ENCODE data around the gene TCP11L1.
"Not testable (repeated sequence)": the region's sequence is repeated elsewhere in the genome, so short reads cannot be mapped to it uniquely, and the experiment has no call there.

The TCP11L1 gene

DNA sequence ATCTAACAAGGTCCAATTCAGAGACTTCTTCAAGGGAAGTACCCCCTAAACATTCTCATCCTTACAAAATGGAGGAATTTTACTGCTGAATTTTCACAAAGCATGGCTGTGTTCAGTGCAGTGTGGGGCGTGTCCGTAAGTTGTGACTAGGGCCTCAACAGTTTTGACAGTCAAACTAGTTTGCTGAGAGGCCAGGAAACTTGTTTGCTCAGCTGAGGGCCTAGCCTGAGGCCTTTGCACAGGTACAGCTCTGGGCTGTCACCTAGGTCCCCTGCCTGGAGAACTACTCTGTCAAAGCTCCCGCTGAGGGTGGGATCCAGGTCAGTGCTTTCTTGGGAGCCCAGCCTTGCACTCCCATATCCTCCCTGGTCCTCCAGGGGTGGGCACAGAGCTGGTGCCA, 27.9 kb downstream of the TCP11L1 start:
- DNase-seq (ENCODE audit: low spot score): no peak

DNA sequence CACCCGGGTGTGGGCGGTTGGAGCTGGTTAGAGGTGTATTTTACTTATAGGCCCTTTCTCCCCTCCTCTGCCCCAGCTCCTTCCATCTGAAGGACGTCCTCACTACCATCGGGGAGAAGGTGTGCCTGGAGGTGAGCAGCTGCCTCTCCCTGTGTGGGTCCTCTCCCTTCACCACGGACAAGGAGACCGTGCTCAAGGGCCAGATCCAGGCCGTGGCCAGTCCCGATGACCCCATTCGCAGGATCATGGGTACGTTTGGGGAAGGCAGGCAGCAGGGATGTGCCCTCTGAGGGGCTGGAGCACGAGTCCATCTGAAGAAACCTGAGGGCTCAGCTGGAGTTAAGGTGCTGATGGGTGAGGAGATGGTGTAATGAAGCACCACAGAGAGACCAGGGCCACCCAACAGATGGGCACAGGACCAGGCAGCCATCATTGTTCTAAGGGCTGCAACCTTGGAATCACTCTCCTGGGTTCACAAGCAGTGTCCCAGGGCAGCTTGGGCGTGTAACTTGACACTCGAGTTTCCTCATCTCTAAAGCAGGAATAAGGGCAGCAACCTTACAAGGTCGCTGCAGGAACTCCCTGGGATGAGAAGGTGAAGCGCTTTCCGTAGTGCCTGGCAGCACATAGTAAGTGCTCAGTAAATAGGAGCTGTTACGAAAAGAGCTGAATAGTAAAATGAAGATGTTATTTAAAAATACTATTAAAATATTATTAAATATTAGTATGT, 29.4 kb downstream of the TCP11L1 start:
- DNase-seq (ENCODE audit: low spot score): no peak

DNA sequence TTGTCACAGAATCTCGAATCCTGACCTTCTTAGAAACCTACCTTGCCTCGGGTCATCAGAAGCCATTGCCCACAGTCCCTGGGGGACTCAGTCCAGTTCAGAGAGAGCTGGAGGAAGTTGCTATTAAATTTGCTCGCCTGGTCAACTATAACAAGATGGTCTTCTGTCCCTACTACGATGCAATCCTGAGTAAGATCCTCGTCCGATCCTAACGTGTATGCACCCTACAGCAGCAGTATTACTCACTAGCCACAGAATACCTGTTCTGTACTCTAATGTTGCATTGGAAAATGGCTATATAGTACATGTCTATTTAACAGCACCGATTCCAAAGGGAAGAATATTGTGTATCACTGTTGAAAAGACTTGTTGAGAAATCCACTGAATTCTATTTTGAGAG, 33.1 kb downstream of the TCP11L1 start:
- no peak for DNase-seq (ENCODE audit: low spot score)

DNA sequence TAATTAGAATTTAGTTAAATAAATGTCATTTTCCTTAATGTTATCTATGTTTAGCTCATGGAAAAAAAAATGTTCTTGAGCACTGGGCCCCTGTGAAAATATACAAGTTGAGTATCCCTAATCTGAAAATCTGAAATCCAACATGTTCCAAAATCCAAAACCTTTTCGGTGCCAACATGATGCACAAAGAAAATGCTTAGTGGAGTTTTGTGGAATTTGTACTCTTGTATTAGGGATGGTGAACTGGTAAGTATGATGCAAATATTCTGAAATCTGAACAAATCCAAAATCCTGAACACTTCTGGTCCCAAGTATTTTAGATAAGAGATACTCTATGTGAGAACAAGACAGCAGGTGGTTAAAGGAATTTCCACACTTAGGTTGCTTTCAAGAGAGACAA, 44.5 kb downstream of the TCP11L1 start:
- DNase-seq (ENCODE audit: low spot score): no peak

DNA sequence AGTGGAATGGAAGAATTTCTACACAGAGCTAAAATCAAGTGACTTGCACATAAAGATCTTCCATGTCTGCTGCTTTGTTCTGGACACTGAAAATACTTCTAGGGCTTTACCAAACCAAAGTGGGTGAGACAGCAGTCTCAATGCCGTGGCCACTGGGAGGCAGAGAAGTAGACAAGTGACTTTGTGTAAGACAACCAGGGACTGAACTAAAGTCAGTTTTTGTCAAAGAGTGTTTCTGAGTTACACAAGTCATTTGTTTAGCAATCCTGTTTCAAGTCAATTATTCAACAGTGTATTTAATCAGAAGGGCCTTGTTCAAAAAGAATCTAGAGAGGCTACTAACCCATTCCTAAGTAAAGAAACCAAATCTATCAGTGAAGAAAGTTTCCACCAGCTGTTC, 46.6 kb downstream of the TCP11L1 start:
- DNase-seq (ENCODE audit: low spot score): no peak

DNA sequence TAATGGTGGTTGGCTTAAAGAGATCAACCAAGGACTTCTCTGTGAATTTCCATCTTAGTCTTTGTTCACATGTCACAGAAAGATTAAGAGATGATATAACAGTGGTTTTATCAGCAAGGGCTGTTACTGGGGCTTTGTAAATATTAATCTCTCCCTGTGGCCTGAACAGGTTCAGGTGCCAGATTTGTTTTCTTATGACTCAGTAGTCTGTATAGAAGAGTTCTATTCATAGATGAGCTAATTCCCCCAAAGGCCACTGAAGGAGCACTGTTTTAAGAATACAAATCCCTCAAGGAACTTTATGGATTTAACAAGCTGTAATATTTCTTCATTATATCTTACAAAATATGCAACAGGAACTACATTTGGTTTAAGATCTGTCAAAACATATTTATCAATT, 50.4 kb downstream of the TCP11L1 start:
- DNase-seq (ENCODE audit: low spot score): no peak

DNA sequence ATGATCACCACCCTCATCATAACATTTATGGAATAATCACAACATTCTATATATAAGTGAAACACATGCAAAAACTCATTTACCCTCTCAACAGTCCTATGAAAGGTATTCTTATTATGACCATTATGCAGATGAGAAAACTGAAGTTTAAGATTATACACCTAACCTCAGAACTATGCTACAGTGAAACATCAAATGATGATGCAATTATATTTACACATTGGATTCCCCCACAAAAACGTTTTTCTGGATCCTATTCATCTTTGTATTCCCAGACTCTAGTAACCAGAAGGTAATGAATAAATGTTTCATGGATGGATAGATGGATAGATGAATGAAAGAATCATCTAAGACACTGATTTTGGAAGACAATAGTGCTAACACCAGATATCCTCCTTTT, 54.8 kb downstream of the TCP11L1 start:
- no peak for DNase-seq (ENCODE audit: low spot score)

DNA sequence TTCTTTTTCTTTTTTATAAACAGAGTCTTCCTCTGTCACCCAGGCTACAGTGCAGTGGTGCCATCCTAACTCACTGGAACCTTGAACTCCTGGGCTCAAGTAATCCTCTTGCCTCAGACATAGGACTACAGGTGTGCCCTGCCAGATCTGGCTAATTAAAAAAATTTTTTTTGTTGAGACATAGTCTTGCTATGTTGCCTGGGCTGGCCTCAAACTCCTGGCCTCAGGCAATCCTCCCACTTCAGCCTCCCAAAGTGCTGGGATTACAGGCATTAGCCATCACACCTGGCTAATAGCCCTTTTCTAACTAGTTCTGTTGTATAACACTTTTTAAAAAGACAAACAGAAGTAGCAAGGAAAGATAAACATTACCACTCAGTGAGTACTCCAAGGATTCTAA, 64.5 kb downstream of the TCP11L1 start:
- DNase-seq (ENCODE audit: low spot score): no peak

DNA sequence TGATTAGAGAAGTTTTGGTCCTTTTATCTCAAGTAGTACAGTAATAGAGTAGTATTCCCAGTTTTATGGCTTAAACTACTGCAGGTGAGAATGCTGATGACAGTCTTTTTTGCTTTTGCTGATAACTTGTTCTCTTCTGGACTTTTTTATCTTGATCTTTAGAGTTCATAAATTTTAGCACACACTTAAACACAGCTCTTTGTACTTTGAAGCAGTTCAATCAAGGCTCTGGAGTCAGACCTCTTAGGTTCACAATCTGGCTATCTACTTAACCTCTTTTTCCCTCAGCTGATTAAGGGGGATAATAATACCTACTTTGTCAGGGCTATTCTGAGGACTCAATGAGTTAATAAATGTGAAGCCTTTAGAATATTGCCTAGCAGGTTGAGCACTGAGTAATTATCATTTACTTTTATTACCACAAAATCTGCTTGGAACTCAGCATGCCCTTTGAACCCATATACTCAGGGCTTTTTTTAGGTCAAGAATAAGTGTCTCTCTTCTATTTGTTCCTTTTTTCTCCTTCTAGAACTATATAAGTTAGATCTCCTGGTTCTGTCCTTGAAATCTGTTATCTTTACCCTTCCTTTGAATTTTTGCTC, 70.0 kb downstream of the TCP11L1 start:
- DNase-seq (ENCODE audit: low spot score): no peak

DNA sequence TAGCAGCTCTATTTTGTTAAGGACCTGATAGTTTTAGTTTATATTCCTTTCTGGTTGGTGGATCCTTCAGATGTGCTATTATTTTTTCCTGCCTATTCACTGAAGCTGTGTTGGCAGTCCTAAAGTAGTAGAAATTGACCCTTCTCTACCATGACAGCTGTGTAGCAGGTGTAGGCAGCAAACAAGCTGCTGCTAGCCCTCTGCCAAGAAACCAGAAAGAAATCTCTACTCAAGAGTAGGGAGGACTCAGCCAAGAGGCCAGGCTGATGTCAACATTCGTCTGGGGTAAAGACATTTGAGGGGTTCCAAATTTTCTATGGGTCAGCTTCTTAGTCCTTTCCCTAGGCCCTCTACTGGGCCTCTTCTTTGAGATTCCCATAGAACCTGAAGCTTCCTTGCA, 70.7 kb downstream of the TCP11L1 start:
- no peak for DNase-seq (ENCODE audit: low spot score)

DNA sequence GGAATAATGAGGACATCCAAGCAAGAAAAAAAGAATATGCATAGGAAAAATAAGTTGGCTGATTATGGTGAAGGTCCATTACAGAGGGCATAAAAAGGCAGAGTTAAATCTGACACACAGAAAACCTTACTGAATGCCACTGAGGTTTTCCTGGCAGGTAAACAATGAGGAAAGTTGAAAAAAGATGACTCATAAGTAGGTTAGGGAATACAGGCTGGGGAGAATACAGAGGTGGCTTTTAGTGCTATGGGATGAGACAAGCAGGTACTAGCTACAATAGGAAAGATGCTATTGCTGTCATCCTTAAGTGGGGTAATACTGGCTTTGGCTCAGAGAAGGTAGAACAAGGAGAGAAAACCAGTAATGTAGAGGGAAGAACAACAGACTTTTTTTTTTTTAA, 77.2 kb downstream of the TCP11L1 start:
- DNase-seq (ENCODE audit: low spot score): no peak

DNA sequence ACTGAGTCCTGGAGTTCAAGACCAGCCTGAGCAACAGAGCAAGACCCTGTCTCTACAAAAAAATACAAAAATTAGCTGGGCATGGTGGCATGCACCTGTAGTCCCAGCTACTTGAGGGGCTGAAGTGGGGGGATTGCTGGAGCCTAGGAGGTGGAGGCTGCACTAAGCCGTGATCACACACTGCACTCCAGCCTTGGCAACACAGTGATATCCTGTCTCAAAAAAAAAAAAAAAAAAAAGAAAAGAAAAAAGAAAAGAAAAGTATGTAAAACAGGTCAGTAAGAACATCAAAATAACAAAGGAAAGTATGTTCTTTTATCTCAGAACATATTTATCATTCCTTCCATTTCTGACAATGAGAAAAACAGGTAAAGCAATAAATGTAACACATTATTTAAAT, 83.3 kb downstream of the TCP11L1 start:
- not testable (repeated sequence) for DNase-seq (ENCODE audit: low spot score)
